ENCODE measurements around the gene TAF5L.
"Not testable (repeated sequence)": the region's sequence is repeated elsewhere in the genome, so short reads cannot be mapped to it uniquely, and the experiment has no call there.

The TAF5L gene

DNA sequence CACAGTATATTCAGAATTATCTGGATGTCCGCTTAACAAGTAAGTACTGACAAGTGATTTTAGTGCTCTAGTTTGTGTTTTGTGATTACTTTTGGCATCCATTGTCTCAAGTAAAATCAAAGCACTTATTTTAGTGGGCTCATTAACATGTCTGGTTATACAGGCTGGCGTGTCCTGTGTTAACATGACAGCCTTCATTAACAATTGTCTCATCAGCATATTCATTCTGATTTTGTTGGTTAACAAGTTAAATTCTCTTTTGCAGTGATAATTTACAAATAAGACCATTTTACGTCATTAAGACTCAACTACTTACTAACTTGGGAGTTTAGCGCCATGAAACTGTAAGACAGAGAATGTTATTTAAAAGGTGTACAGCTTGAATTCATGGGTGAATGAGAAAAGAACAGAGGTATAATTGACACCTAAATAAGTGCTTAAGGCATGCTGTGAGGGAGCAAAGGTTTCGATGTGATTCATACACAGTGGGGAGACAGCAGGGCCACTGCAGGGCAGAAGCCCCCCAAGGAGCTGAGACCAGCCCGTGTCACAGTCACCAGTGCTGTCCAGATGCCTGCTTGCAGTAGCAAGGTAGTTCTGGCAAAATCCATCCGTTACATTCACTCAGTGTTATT, 22.4 kb downstream of the TAF5L start:
- no peak for DNase-seq (ENCODE audit: low read depth in 2 of 2)

DNA sequence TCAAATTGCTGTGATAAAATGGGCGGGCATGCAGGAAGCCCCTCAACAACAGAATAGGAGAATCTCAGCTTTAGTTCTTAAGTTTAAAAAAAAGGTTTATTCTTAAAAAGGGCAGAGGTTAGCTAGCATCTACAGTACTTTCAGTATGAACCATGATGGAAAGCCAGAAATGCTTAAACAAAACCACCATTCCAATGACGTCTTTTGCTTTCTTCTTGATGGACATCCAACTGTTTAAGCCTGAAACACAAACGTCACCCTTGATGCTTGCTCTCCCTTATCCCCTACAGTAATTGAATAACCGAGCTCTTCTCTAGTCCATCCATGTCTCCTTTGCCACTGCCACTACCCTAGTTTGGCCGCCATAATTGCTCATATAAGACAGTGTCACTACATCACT, 25.7 kb downstream of the TAF5L start:
- DNase-seq (ENCODE audit: low read depth in 2 of 2) = no peak

DNA sequence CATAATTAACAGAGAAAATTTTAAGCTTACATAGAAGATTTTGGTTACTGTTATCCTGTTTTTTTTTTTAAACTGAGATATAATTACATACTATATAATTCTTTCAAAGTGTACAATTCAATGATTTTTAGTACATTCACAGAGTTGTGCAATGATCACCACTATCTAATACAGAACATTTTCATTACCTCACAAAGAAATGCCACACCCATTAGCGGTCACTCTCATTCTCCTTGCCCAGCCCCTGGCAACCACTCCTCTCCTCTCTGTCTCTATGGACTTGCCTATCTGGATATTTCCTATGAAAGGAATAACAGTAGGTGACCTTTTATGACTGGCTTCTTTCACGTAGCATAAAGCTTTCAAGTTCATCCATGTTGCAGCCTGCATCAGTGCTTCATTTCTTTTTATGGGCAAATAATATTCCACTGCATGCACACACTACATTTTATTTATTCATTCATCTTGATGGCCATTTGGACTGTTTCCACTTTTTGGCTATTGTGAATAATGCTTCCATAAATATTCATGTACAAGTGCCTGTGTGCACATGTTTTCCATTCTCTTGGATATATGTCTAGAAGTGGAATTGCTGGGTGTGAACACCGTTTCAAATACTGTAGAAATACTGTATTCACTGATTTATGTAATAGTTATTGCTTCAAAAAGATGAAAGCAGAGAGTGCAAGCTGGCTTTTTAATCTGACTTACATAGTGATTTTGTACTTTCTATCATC, 26.5 kb downstream of the TAF5L start:
- no peak for DNase-seq (ENCODE audit: low read depth in 2 of 2)

DNA sequence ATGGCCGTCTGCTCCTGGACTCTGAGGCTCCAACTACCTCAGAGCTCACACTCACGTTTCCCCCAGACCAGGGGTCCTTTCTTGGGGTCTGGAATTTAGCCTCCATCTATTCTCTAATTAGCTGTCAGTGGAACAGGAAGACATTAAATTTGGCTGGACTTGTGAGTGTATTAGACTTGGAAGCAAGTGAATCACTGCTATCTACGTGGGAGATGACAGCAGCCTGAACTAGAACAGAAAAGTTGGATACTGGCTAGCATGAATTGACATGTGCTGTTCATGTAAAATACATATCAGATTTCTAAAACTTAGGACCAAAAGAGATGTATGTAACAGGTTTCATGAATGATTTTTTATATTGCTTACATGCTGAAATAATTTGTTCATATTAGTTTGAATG, 28.0 kb downstream of the TAF5L start:
- no peak for DNase-seq (ENCODE audit: low read depth in 2 of 2)

DNA sequence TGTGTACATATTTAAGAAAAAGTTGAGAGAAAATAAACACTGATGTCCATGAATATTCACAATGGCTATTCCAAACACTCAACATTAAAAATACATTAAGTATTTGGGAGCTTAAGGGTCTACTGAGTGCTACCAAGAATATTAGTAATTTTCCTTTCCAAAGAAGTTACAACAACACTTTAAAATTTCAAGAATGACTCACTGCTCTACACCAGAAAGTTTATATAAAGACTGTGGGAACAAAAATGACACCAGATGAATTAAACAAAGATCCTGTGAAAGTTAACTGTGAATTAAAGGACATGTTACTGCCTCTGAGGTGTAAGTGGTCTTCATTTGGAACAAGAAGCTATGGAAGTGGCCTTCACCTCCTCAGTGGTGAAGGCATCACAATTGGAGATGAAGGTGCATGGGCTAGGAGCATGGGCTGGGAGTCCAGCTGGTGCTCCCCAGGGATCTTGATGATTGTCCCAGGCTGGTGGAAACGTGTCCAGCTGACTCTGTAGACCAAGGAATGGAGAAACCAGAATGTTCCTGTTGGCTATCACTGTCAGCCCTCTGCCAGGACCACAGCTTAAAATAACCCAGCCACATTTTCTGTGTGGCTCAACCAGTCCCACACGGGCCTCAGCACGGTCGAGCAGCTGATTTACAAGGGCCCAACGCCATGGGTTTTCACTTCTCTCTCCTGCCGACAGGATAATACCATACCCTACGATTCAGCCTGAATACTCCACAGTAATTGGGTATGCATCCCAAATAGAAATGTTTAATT, 28.8 kb downstream of the TAF5L start:
- no peak for DNase-seq (ENCODE audit: low read depth in 2 of 2)

DNA sequence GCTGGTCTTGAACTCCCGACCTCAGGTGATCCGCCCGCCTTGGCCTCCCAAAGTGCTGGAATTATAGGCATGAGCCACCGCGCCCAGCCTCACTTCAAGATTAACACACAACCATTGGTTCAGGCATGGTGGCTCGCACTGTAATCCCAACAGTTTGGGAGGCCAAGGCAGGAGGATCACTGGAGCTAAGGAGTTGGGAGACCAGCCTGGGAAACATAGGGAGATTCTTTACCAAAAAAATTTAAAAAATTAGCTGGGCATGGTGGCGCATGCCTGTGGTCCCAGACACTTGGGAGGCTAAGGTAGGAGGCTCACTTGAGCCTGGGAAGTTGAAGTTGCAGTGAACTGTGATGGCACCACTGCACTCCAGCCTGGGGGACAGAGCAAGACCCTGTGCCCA, 30.0 kb downstream of the TAF5L start:
- not testable (repeated sequence) for DNase-seq (ENCODE audit: low read depth in 2 of 2)

DNA sequence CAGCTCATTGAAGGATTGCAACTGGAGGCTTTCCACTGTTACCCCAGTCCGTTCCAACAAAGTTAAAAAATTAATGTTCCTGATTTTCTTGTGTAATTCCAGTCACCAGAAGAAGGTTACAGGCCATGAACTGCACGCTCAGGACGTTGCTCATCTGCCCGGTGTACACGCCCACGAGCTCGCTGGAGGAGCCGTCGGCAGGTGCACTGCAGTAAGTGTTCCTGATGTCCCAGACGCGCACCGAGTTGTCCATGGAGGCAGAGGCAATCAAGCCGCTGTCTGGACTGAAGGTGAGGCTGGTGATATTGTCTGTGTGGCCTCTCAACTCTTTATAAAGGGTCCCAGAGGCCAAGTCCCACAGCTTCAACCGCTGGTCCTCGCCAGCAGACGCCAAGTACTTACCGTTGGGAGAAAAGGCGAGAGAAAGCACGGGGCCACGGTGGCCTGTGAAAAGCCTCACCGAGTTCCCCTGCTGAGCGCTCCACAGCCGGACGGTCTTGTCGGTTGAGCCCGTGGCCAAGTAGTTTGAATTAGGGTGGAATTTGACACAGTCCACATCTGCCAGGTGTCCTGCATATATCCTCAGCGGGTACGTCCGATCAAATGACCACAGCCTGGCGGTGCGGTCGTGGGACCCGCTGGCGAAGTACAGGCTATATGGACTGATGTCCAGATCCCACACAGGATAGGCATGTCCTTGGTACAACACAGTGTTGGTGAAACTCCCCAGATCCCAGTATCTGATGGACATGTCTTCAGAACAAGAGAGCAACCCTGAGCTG, 31.5 kb downstream of the TAF5L start:
- DNase-seq (ENCODE audit: low read depth in 2 of 2) = no peak

GRCh38 chr1:229593800-229594199, 32.1 kb downstream of the TAF5L start:
- no peak for DNase-seq (ENCODE audit: low read depth in 2 of 2)

GRCh38 chr1:229590119-229590518, 35.8 kb downstream of the TAF5L start:
- no peak for DNase-seq (ENCODE audit: low read depth in 2 of 2)

DNA sequence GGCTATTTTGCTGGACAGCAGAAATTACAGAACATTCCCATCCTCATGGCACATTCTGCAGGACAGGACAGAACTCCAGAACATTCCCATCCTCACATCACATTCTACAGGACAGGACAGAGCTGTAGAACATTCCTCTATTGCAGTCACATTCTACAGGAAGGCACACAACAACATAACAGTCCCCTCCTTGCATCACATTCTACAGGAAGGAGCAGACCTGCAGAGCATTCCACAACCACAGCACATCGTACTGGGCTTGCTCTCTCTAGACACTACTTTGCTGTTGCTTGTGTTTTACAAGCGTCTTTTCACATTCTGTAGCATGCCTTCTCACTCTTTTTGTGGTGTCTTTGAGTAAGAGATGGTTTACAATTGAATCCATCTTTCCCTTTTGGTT, 40.6 kb downstream of the TAF5L start:
- no peak for DNase-seq (ENCODE audit: low read depth in 2 of 2)

DNA sequence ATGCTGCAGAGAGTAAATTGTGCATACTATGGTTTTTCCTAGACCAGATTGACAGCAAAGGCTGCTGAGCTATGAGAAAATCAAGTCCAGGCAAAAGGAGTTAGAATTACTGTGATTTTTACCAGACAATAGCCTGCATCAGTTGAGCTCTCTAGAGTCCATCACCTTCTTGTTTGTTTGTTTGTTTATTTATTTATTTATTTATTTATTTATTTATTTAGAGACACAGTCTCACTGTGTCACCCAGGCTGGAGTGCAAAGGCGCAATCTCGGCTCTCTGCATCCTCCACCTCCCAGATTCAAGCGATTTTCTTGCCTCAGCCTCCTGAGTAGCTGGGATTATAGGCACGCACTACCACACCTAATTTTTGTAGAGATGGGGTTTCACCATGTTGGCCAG, 43.2 kb downstream of the TAF5L start:
- no peak for DNase-seq (ENCODE audit: low read depth in 2 of 2)

- no peak for DNase-seq (ENCODE audit: low read depth in 2 of 2)
Observed at GRCh38 chr1:229582011-229582694, 43.8 kb downstream of the TAF5L start.

- no peak for DNase-seq (ENCODE audit: low read depth in 2 of 2)
Observed at GRCh38 chr1:229581485-229581884, 44.4 kb downstream of the TAF5L start.

- no peak for DNase-seq (ENCODE audit: low read depth in 2 of 2)
Observed at GRCh38 chr1:229579059-229579673, 46.8 kb downstream of the TAF5L start.

GRCh38 chr1:229578168-229579058, 47.5 kb downstream of the TAF5L start:
- no peak for DNase-seq (ENCODE audit: low read depth in 2 of 2)

- DNase-seq (ENCODE audit: low read depth in 2 of 2) = no peak
Observed at GRCh38 chr1:229574679-229575442, 51.1 kb downstream of the TAF5L start.

DNA sequence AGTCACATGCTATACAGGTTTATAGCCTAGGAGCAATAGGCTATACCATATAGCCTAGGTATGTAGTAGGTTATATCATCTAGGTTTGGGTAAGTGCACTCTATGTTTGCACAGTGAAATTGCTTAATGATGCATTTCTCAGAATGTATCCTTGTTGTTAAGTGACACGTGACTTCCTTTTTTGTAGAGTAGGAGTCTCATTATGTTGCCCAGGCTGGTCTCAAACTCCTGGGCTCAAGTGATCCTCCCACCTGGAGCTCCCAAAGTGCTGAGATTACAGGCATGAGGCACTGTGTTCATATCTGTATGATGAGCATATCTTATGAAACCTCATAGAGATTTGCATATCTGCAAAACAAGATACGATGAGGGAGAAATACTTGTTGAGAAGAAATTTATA, 53.6 kb downstream of the TAF5L start:
- no peak for DNase-seq (ENCODE audit: low read depth in 2 of 2)

DNA sequence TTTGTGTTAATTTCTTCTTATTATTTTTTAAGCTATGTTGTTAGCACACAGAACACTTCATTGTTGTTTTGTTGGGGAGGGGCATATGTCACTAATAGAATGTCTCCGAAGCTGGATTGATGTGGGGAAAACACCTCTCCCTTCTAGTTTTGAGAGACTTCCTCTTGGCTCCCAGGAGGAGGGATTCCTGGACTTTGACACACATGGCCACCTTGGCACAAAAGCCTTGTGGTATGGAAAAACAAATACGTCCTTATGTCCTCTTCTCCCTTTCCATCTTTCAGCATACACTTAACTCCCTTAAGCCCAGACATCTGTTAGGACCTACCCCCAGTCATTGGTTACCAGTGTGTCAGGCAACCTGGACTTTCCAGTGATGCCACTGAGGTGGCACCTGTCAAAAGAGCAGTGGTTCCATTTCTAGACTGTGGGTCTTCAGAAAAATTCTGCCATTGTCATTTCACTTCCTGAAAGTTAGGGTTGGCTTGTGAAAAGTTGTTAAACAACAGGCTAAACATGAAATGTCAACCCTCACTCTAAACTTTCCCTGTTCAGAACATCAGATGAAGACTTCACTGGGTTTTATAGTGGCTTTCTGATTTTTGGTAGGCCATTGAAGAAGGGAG, 54.9 kb downstream of the TAF5L start:
- no peak for DNase-seq (ENCODE audit: low read depth in 2 of 2)

GRCh38 chr1:229570305-229570704, 55.6 kb downstream of the TAF5L start:
- no peak for DNase-seq (ENCODE audit: low read depth in 2 of 2)

Measured in activated CD8-positive, alpha-beta memory T cell treated with anti-CD3 and anti-CD28 coated beads for 4 hours (primary cell).